Measurements from ENCODE around the gene IL1RAPL1. TPM values are rescaled to one million over a fixed set of nuclear protein-coding genes. Genes with fewer than 3 reads are reported as not detected.
A peak's percentile ranks its signal among the peaks of the same experiment; 100 is the strongest.

IL1RAPL1 gene
- total and polyA plus RNA-seq, 2 experiments from 2014 or later, result 0.18 to 0.49 TPM

DNA sequence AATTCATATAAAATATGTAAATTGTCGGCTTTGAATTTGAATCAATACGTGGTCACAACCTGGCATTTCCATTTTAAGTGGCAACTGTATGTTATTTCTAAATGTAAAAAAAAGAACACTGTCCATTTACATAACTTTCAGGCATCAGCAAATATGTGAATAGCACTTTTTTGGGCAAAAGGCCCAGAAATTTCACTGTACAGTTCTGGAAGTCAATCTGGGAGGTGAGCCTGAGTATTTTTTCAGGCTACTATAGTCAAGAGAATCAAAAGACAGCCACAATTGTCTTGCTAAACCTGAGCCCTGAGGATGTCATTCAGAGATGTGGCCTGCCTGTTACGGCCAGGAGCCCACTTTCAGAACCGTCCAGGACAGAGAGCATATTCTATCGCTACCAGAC is 1084.2 kb downstream of the IL1RAPL1 start (continued):
- TF ChIP-seq EZH2 (IDR thresholded peaks at IDR 0.05; ENCODE audit: low read depth, unreplicated experiment), result no peak
- TF ChIP-seq ZNF114 (CRISPR knock-in tag; IDR thresholded peaks at IDR 0.05), result no peak
- TF ChIP-seq CREB1 (CRISPR knock-in tag; IDR thresholded peaks at IDR 0.05; ENCODE audit: low read depth), result no peak
- no peak for TF ChIP-seq ZNF331 (CRISPR knock-in tag; IDR thresholded peaks at IDR 0.05; ENCODE audit: low read depth)
- no peak for TF ChIP-seq ETS1 (IDR thresholded peaks at IDR 0.05)

DNA sequence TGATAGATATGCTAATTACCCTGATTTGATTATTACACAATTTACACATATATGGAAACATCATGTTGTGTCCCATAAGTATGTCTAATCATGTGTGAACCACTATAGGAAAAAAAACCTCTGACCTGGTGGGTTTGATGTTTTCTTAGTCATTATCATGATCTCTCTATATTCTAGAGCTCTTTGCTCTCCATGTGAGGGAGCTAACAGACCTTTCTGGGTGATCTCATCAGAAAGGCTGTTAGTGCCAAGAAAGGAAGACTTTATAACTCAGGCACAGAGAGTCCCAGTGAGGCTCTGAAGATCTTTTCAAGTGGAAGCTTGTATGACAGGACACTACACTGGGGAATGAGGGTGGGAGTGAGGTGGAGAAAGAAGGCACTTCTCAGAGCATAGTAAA is 1100.4 kb downstream of the IL1RAPL1 start:
- Mint-ChIP-seq H3K4me1 (peaks cover 4% of the 10 kb centered on the region; the same call in 1 of the 3 replicates), H3K27me3 (ENCODE audit: insufficient read depth, low read depth, poor library complexity) (no peaks in the 10 kb centered on the region), H3K4me3 (no peak overlapping the region), H3K9me3 (no peaks in the 10 kb centered on the region), H3K36me3 (ENCODE audit: low read depth) (no peaks in the 10 kb centered on the region), H3K27ac (no peak overlapping the region)
- Histone ChIP-seq H3K4me1 (ENCODE audit: insufficient read depth) (no peaks in the 10 kb centered on the region), H3K9me2 (ENCODE audit: insufficient read depth) (no peaks in the 10 kb centered on the region), H4K20me1 (replicated peaks; ENCODE audit: insufficient read depth) (no peaks in the 10 kb centered on the region), H3K27ac (ENCODE audit: low read depth) (no peak overlapping the region), H2AFZ (no peak overlapping the region), H3K79me2 (replicated peaks; ENCODE audit: insufficient read depth) (no peaks in the 10 kb centered on the region), H3K36me3 (ENCODE audit: insufficient read depth) (no peaks in the 10 kb centered on the region), H3K4me3 (no peak overlapping the region), H3F3A (replicated peaks; ENCODE audit: low read depth) (no peaks in the 10 kb centered on the region), H3K27me3 (ENCODE audit: insufficient read depth) (no peaks in the 10 kb centered on the region), H3K4me2 (no peak overlapping the region)
- ATAC-seq (no peak), DNase-seq (ENCODE audit: low spot score) (no peak)
- TF ChIP-seq CREB1 (CRISPR knock-in tag; IDR thresholded peaks at IDR 0.05; ENCODE audit: low read depth) (no peak), ZNF331 (CRISPR knock-in tag; IDR thresholded peaks at IDR 0.05; ENCODE audit: low read depth) (no peak), POLR2AphosphoS5 (IDR thresholded peaks at IDR 0.05; ENCODE audit: low read depth) (no peak), ETS1 (IDR thresholded peaks at IDR 0.05) (no peak), STAT1 (IDR thresholded peaks at IDR 0.05; ENCODE audit: unreplicated experiment) (no peak)
- TF ChIP-seq, protein P1, sequence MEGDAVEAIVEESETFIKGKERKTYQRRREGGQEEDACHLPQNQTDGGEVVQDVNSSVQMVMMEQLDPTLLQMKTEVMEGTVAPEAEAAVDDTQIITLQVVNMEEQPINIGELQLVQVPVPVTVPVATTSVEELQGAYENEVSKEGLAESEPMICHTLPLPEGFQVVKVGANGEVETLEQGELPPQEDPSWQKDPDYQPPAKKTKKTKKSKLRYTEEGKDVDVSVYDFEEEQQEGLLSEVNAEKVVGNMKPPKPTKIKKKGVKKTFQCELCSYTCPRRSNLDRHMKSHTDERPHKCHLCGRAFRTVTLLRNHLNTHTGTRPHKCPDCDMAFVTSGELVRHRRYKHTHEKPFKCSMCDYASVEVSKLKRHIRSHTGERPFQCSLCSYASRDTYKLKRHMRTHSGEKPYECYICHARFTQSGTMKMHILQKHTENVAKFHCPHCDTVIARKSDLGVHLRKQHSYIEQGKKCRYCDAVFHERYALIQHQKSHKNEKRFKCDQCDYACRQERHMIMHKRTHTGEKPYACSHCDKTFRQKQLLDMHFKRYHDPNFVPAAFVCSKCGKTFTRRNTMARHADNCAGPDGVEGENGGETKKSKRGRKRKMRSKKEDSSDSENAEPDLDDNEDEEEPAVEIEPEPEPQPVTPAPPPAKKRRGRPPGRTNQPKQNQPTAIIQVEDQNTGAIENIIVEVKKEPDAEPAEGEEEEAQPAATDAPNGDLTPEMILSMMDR (conservative IDR thresholded peaks at IDR 0.05; ENCODE audit: low read depth in 2 of 2), result 0 out of 4 replicates have a peak, but pooled peaks of 1 of the 2 experiments have one; percentile 25

DNA sequence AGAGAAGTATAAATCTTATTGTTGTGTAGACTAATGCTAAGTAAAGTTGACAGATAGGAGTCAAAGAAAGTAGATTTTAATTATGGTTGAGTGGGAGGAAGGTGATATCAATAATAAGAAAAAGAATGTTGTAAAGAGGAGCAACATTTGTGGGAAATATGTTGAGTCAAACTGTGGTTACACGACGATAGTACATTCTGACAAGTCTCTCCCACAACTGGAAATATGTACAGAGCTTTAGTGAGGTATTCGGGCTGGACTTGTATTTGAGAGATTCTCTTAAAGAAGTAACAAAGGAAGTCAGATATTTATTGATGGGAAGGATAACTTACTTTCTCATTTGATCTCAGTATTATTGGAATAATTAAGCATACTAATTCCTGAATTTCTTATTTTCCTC is 1102.8 kb downstream of the IL1RAPL1 start:
- no peak overlapping the region for H3K4me3 Mint-ChIP-seq
- H3K4me1 Mint-ChIP-seq, result peaks cover 4% of the 10 kb centered on the region; the same call in 1 of the 3 replicates
- Histone ChIP-seq H3K4me3 (no peak overlapping the region), H3F3A (replicated peaks; ENCODE audit: low read depth) (no peaks in the 10 kb centered on the region), H4K20me1 (replicated peaks; ENCODE audit: insufficient read depth) (no peaks in the 10 kb centered on the region), H3K4me2 (no peak overlapping the region), H3K9me2 (ENCODE audit: insufficient read depth) (no peaks in the 10 kb centered on the region), H3K79me2 (replicated peaks; ENCODE audit: insufficient read depth) (no peaks in the 10 kb centered on the region), H3K36me3 (ENCODE audit: insufficient read depth) (no peaks in the 10 kb centered on the region), H3K27ac (ENCODE audit: low read depth) (no peak overlapping the region), H3K27me3 (ENCODE audit: insufficient read depth) (no peaks in the 10 kb centered on the region), H2AFZ (no peak overlapping the region), H3K4me1 (ENCODE audit: insufficient read depth) (no peaks in the 10 kb centered on the region)
- H3K27me3 Mint-ChIP-seq (ENCODE audit: insufficient read depth, low read depth, poor library complexity), result no peaks in the 10 kb centered on the region
- DNase-seq (ENCODE audit: low spot score), result no peak
- no peaks in the 10 kb centered on the region for H3K36me3 Mint-ChIP-seq (ENCODE audit: low read depth)
- no peak overlapping the region for H3K27ac Mint-ChIP-seq
- ATAC-seq, result no peak
- no peaks in the 10 kb centered on the region for H3K9me3 Mint-ChIP-seq
- TF ChIP-seq, protein P2, sequence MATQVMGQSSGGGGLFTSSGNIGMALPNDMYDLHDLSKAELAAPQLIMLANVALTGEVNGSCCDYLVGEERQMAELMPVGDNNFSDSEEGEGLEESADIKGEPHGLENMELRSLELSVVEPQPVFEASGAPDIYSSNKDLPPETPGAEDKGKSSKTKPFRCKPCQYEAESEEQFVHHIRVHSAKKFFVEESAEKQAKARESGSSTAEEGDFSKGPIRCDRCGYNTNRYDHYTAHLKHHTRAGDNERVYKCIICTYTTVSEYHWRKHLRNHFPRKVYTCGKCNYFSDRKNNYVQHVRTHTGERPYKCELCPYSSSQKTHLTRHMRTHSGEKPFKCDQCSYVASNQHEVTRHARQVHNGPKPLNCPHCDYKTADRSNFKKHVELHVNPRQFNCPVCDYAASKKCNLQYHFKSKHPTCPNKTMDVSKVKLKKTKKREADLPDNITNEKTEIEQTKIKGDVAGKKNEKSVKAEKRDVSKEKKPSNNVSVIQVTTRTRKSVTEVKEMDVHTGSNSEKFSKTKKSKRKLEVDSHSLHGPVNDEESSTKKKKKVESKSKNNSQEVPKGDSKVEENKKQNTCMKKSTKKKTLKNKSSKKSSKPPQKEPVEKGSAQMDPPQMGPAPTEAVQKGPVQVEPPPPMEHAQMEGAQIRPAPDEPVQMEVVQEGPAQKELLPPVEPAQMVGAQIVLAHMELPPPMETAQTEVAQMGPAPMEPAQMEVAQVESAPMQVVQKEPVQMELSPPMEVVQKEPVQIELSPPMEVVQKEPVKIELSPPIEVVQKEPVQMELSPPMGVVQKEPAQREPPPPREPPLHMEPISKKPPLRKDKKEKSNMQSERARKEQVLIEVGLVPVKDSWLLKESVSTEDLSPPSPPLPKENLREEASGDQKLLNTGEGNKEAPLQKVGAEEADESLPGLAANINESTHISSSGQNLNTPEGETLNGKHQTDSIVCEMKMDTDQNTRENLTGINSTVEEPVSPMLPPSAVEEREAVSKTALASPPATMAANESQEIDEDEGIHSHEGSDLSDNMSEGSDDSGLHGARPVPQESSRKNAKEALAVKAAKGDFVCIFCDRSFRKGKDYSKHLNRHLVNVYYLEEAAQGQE (IDR thresholded peaks at IDR 0.05; ENCODE audit: unreplicated experiment), result no peak
- TF ChIP-seq STAT1 (IDR thresholded peaks at IDR 0.05; ENCODE audit: unreplicated experiment) (no peak), POLR2AphosphoS5 (IDR thresholded peaks at IDR 0.05; ENCODE audit: low read depth) (no peak), ZNF331 (CRISPR knock-in tag; IDR thresholded peaks at IDR 0.05; ENCODE audit: low read depth) (no peak), ETS1 (IDR thresholded peaks at IDR 0.05) (no peak), NANOG (IDR thresholded peaks at IDR 0.05; ENCODE audit: borderline replicate concordance) (no peak)
- TF ChIP-seq, protein P1 (conservative IDR thresholded peaks at IDR 0.05; ENCODE audit: low read depth in 2 of 2), result no peak

Data from GM23338 (cell line).